ENCODE measurements around the gene FAM186B.
A peak's percentile ranks its signal among the peaks of the same experiment; 100 is the strongest.

FAM186B gene

GRCh38 chr12:49553512-49554088 lies 51.8 kb downstream of the FAM186B start:
- DNase-seq: no peak

GRCh38 chr12:49552899-49553298 lies 52.5 kb downstream of the FAM186B start:
- H3K9me3 ChIP-seq (ENCODE audit: insufficient read depth, low read length, severe bottlenecking): no peaks in the 10 kb centered on the region
- peaks cover 3% of the 10 kb centered on the region for H3K27me3 ChIP-seq (ENCODE audit: insufficient read depth, low read length, poor library complexity)
- no peak overlapping the region for H3K9ac ChIP-seq (ENCODE audit: low read depth, low read length)
- no peak overlapping the region for H2AFZ ChIP-seq (ENCODE audit: low read depth, low read length)
- H3K4me2 ChIP-seq (ENCODE audit: insufficient read depth, low read length): no peak overlapping the region
- H3K79me2 ChIP-seq (ENCODE audit: insufficient read depth, low read length): no peaks in the 10 kb centered on the region
- H4K20me1 ChIP-seq (ENCODE audit: insufficient read depth, low read length): 0 out of 2 replicates have a peak, but pooled peaks cover 3% of the 10 kb centered on the region
- no peak for DNase-seq
- H3K27ac ChIP-seq (ENCODE audit: low read length): no peak overlapping the region
- no peak for ATAC-seq (ENCODE audit: insufficient read depth, low read depth)
- no peak overlapping the region for H3K4me3 ChIP-seq (ENCODE audit: low read depth in 1 of 2, low read length in 2 of 2)
- no peak for TF ChIP-seq EZH2 (IDR thresholded peaks at IDR 0.05; ENCODE audit: borderline replicate concordance, low read depth, low read length, severe bottlenecking)
- TF ChIP-seq, protein P1, sequence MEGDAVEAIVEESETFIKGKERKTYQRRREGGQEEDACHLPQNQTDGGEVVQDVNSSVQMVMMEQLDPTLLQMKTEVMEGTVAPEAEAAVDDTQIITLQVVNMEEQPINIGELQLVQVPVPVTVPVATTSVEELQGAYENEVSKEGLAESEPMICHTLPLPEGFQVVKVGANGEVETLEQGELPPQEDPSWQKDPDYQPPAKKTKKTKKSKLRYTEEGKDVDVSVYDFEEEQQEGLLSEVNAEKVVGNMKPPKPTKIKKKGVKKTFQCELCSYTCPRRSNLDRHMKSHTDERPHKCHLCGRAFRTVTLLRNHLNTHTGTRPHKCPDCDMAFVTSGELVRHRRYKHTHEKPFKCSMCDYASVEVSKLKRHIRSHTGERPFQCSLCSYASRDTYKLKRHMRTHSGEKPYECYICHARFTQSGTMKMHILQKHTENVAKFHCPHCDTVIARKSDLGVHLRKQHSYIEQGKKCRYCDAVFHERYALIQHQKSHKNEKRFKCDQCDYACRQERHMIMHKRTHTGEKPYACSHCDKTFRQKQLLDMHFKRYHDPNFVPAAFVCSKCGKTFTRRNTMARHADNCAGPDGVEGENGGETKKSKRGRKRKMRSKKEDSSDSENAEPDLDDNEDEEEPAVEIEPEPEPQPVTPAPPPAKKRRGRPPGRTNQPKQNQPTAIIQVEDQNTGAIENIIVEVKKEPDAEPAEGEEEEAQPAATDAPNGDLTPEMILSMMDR (IDR thresholded peaks at IDR 0.05; ENCODE audit: borderline replicate concordance, extremely low read depth, low read length, poor library complexity, severe bottlenecking): no peak
- peaks cover 14% of the 10 kb centered on the region for H3K36me3 ChIP-seq (ENCODE audit: insufficient read depth, low read length)
- H3K4me1 ChIP-seq (ENCODE audit: insufficient read depth, low read length): no peaks in the 10 kb centered on the region

More at GRCh38 chr12:49553512-49554088, 51.8 kb downstream of the FAM186B start:
- Histone ChIP-seq H4K20me1 (ENCODE audit: insufficient read depth, low read length) (0 out of 2 replicates have a peak, but pooled peaks cover 3% of the 10 kb centered on the region), H2AFZ (ENCODE audit: low read depth, low read length) (no peak overlapping the region), H3K4me1 (ENCODE audit: insufficient read depth, low read length) (no peaks in the 10 kb centered on the region), H3K27ac (ENCODE audit: low read length) (no peak overlapping the region), H3K4me3 (ENCODE audit: low read depth in 1 of 2, low read length in 2 of 2) (no peak overlapping the region), H3K4me2 (ENCODE audit: insufficient read depth, low read length) (no peak overlapping the region), H3K36me3 (ENCODE audit: insufficient read depth, low read length) (peaks cover 19% of the 10 kb centered on the region), H3K27me3 (ENCODE audit: insufficient read depth, low read length, poor library complexity) (peaks cover 3% of the 10 kb centered on the region), H3K9ac (ENCODE audit: low read depth, low read length) (no peak overlapping the region), H3K9me3 (ENCODE audit: insufficient read depth, low read length, severe bottlenecking) (no peaks in the 10 kb centered on the region), H3K79me2 (ENCODE audit: insufficient read depth, low read length) (no peaks in the 10 kb centered on the region)
- no peak for TF ChIP-seq EZH2 (IDR thresholded peaks at IDR 0.05; ENCODE audit: borderline replicate concordance, low read depth, low read length, severe bottlenecking)
- TF ChIP-seq, protein P1 (IDR thresholded peaks at IDR 0.05; ENCODE audit: borderline replicate concordance, extremely low read depth, low read length, poor library complexity, severe bottlenecking): peak; percentile 63
- peak; percentile 62 for ATAC-seq (ENCODE audit: insufficient read depth, low read depth)

GRCh38 chr12:49552425-49552824 lies 53.0 kb downstream of the FAM186B start:
- Histone ChIP-seq H4K20me1 (ENCODE audit: insufficient read depth, low read length) (0 out of 2 replicates have a peak, but pooled peaks cover 3% of the 10 kb centered on the region), H3K4me2 (ENCODE audit: insufficient read depth, low read length) (no peak overlapping the region), H3K79me2 (ENCODE audit: insufficient read depth, low read length) (no peaks in the 10 kb centered on the region), H3K4me3 (ENCODE audit: low read depth in 1 of 2, low read length in 2 of 2) (no peak overlapping the region), H3K9me3 (ENCODE audit: insufficient read depth, low read length, severe bottlenecking) (no peaks in the 10 kb centered on the region), H3K36me3 (ENCODE audit: insufficient read depth, low read length) (peaks cover 11% of the 10 kb centered on the region), H3K4me1 (ENCODE audit: insufficient read depth, low read length) (no peaks in the 10 kb centered on the region), H2AFZ (ENCODE audit: low read depth, low read length) (no peak overlapping the region), H3K9ac (ENCODE audit: low read depth, low read length) (no peak overlapping the region), H3K27me3 (ENCODE audit: insufficient read depth, low read length, poor library complexity) (peaks cover 3% of the 10 kb centered on the region), H3K27ac (ENCODE audit: low read length) (no peak overlapping the region)
- DNase-seq (no peak), ATAC-seq (ENCODE audit: insufficient read depth, low read depth) (no peak)
- TF ChIP-seq EZH2 (IDR thresholded peaks at IDR 0.05; ENCODE audit: borderline replicate concordance, low read depth, low read length, severe bottlenecking): no peak
- TF ChIP-seq, protein P1 (IDR thresholded peaks at IDR 0.05; ENCODE audit: borderline replicate concordance, extremely low read depth, low read length, poor library complexity, severe bottlenecking): no peak
